ENCODE data around the gene LBHD1. TPM values are rescaled to one million over a fixed set of nuclear protein-coding genes. Genes with fewer than 3 reads are reported as not detected.
A peak's percentile ranks its signal among the peaks of the same experiment; 100 is the strongest.
"Not testable (repeated sequence)": the region's sequence is repeated elsewhere in the genome, so short reads cannot be mapped to it uniquely, and the experiment has no call there.

The LBHD1 gene
- total RNA-seq, 1 donor from 2014 or later = 1.0 TPM

GRCh38 chr11:62665599-62666258, 6.3 kb downstream of the LBHD1 start:
- Histone ChIP-seq H3K4me3 (ENCODE audit: low read length in 3 of 3) (peak overlapping the region; percentile 95 to 98 (median 97)), H3K27me3 (ENCODE audit: control insufficient read depth in 3 of 3, insufficient read depth in 3 of 3, low read length in 3 of 3) (no peaks in the 10 kb centered on the region), H3K36me3 (ENCODE audit: control insufficient read depth in 3 of 3, insufficient read depth in 3 of 3, low read length in 3 of 3) (peaks cover 15 to 18% (median 16%) of the 10 kb centered on the region in 3 donors), H3K9ac (ENCODE audit: low read depth in 1 of 3, low read length in 3 of 3) (peak overlapping the region; percentile 88 to 93 (median 91)), H3K4me1 (ENCODE audit: control insufficient read depth in 3 of 3, insufficient read depth in 3 of 3, low read length in 3 of 3) (peaks cover 28 to 44% (median 40%) of the 10 kb centered on the region in 3 donors), H3K9me3 (ENCODE audit: control insufficient read depth in 3 of 3, low read length in 3 of 3) (no peaks in the 10 kb centered on the region), H3K27ac (ENCODE audit: low read depth, low read length) (peak overlapping the region; percentile 90)

- Histone ChIP-seq H3K9me3 (ENCODE audit: control insufficient read depth in 3 of 3, low read length in 3 of 3) (no peaks in the 10 kb centered on the region), H3K9ac (ENCODE audit: low read depth in 1 of 3, low read length in 3 of 3) (peak within 1 kb of the TSS; percentile 91 to 94 (median 93)), H3K27ac (ENCODE audit: low read depth, low read length) (peak within 1 kb of the TSS; percentile 90), H3K36me3 (ENCODE audit: control insufficient read depth in 3 of 3, insufficient read depth in 3 of 3, low read length in 3 of 3) (peaks cover 15 to 18% (median 16%) of the 10 kb centered on the region in 3 donors), H3K4me1 (ENCODE audit: control insufficient read depth in 3 of 3, insufficient read depth in 3 of 3, low read length in 3 of 3) (peaks cover 24 to 40% (median 36%) of the 10 kb centered on the region in 3 donors), H3K27me3 (ENCODE audit: control insufficient read depth in 3 of 3, insufficient read depth in 3 of 3, low read length in 3 of 3) (no peaks in the 10 kb centered on the region), H3K4me3 (ENCODE audit: low read length in 3 of 3) (peak within 1 kb of the TSS; percentile 95 to 98 (median 97))
These were observed 6.9 kb downstream of the LBHD1 start, which contains the start of the genes C11orf98 and CSKMT for GRCh38 chr11:62665075-62665598. TSS of gene C11orf98 (minus strand) at chr11:62665210. CDS start at chr11:62665169, 41 bp downstream. TSS of gene CSKMT (plus strand) at chr11:62665312. CDS start at chr11:62665880, 568 bp downstream.

- no peaks in the 10 kb centered on the region for H3K9me3 ChIP-seq (ENCODE audit: control insufficient read depth in 3 of 3, low read length in 3 of 3)
- H3K27me3 ChIP-seq (ENCODE audit: control insufficient read depth in 3 of 3, insufficient read depth in 3 of 3, low read length in 3 of 3) = no peaks in the 10 kb centered on the region
- H3K36me3 ChIP-seq (ENCODE audit: control insufficient read depth in 3 of 3, insufficient read depth in 3 of 3, low read length in 3 of 3) = peaks cover 15 to 18% (median 16%) of the 10 kb centered on the region in 3 donors
- H3K27ac ChIP-seq (ENCODE audit: low read depth, low read length) = peak overlapping the region; percentile 90
- peaks cover 18 to 34% (median 30%) of the 10 kb centered on the region in 3 donors for H3K4me1 ChIP-seq (ENCODE audit: control insufficient read depth in 3 of 3, insufficient read depth in 3 of 3, low read length in 3 of 3)
- peak overlapping the region; percentile 95 to 98 (median 97) for H3K4me3 ChIP-seq (ENCODE audit: low read length in 3 of 3)
- peak overlapping the region; percentile 91 to 94 (median 93) for H3K9ac ChIP-seq (ENCODE audit: low read depth in 1 of 3, low read length in 3 of 3)
These were observed 7.5 kb downstream of the LBHD1 start for GRCh38 chr11:62664405-62665074.

GRCh38 chr11:62656796-62657429, 15.2 kb downstream of the LBHD1 start:
- H3K36me3 ChIP-seq (ENCODE audit: control insufficient read depth in 3 of 3, insufficient read depth in 3 of 3, low read length in 3 of 3) = no peaks in the 10 kb centered on the region
- peaks cover 7 to 14% (median 9%) of the 10 kb centered on the region in 3 donors for H3K4me1 ChIP-seq (ENCODE audit: control insufficient read depth in 3 of 3, insufficient read depth in 3 of 3, low read length in 3 of 3)
- no peak overlapping the region for H3K27ac ChIP-seq (ENCODE audit: low read depth, low read length)
- no peak overlapping the region for H3K9ac ChIP-seq (ENCODE audit: low read depth in 1 of 3, low read length in 3 of 3)
- H3K9me3 ChIP-seq (ENCODE audit: control insufficient read depth in 3 of 3, low read length in 3 of 3) = no peaks in the 10 kb centered on the region
- H3K4me3 ChIP-seq (ENCODE audit: low read length in 3 of 3) = no peak overlapping the region
- H3K27me3 ChIP-seq (ENCODE audit: control insufficient read depth in 3 of 3, insufficient read depth in 3 of 3, low read length in 3 of 3) = no peaks in the 10 kb centered on the region

- no peaks in the 10 kb centered on the region for H3K9me3 ChIP-seq (ENCODE audit: control insufficient read depth in 3 of 3, low read length in 3 of 3)
- no peak overlapping the region for H3K9ac ChIP-seq (ENCODE audit: low read depth in 1 of 3, low read length in 3 of 3)
- no peaks in the 10 kb centered on the region for H3K27me3 ChIP-seq (ENCODE audit: control insufficient read depth in 3 of 3, insufficient read depth in 3 of 3, low read length in 3 of 3)
- peaks cover 4 to 6% (median 5%) of the 10 kb centered on the region in 3 donors for H3K36me3 ChIP-seq (ENCODE audit: control insufficient read depth in 3 of 3, insufficient read depth in 3 of 3, low read length in 3 of 3)
- no peak overlapping the region for H3K4me3 ChIP-seq (ENCODE audit: low read length in 3 of 3)
- H3K4me1 ChIP-seq (ENCODE audit: control insufficient read depth in 3 of 3, insufficient read depth in 3 of 3, low read length in 3 of 3) = peaks cover 11 to 18% (median 12%) of the 10 kb centered on the region in 3 donors
- H3K27ac ChIP-seq (ENCODE audit: low read depth, low read length) = no peak overlapping the region
These were observed 17.8 kb downstream of the LBHD1 start for GRCh38 chr11:62654297-62654696.

GRCh38 chr11:62652161-62653006, 19.7 kb downstream of the LBHD1 start:
- Histone ChIP-seq H3K4me1 (ENCODE audit: control insufficient read depth in 3 of 3, insufficient read depth in 3 of 3, low read length in 3 of 3) (peaks cover 12 to 23% (median 20%) of the 10 kb centered on the region in 3 donors), H3K9me3 (ENCODE audit: control insufficient read depth in 3 of 3, low read length in 3 of 3) (no peaks in the 10 kb centered on the region), H3K36me3 (ENCODE audit: control insufficient read depth in 3 of 3, insufficient read depth in 3 of 3, low read length in 3 of 3) (peaks cover 22% of the 10 kb centered on the region in 3 donors), H3K4me3 (ENCODE audit: low read length in 3 of 3) (peak overlapping the region; percentile 85 to 93 (median 91)), H3K9ac (ENCODE audit: low read depth in 1 of 3, low read length in 3 of 3) (peak overlapping the region; percentile 97 to 99 (median 98)), H3K27ac (ENCODE audit: low read depth, low read length) (peak overlapping the region; percentile 91), H3K27me3 (ENCODE audit: control insufficient read depth in 3 of 3, insufficient read depth in 3 of 3, low read length in 3 of 3) (no peaks in the 10 kb centered on the region)

- H3K9me3 ChIP-seq (ENCODE audit: control insufficient read depth in 3 of 3, low read length in 3 of 3); H3K27me3 ChIP-seq (ENCODE audit: control insufficient read depth in 3 of 3, insufficient read depth in 3 of 3, low read length in 3 of 3); H3K9ac ChIP-seq (ENCODE audit: low read depth in 1 of 3, low read length in 3 of 3); H3K27ac ChIP-seq (ENCODE audit: low read depth, low read length); H3K4me3 ChIP-seq (ENCODE audit: low read length in 3 of 3): not testable (repeated sequence)
- peaks cover 22% of the 10 kb centered on the region in 3 donors for H3K36me3 ChIP-seq (ENCODE audit: control insufficient read depth in 3 of 3, insufficient read depth in 3 of 3, low read length in 3 of 3)
- H3K4me1 ChIP-seq (ENCODE audit: control insufficient read depth in 3 of 3, insufficient read depth in 3 of 3, low read length in 3 of 3) = peaks cover 25 to 36% (median 35%) of the 10 kb centered on the region in 3 donors
These were observed 21.8 kb downstream of the LBHD1 start for GRCh38 chr11:62650283-62650682.

GRCh38 chr11:62649486-62649885, 22.6 kb downstream of the LBHD1 start:
- no peaks in the 10 kb centered on the region for H3K9me3 ChIP-seq (ENCODE audit: control insufficient read depth in 3 of 3, low read length in 3 of 3)
- no peak overlapping the region for H3K9ac ChIP-seq (ENCODE audit: low read depth in 1 of 3, low read length in 3 of 3)
- H3K27ac ChIP-seq (ENCODE audit: low read depth, low read length) = no peak overlapping the region
- peaks cover 30 to 42% (median 41%) of the 10 kb centered on the region in 3 donors for H3K4me1 ChIP-seq (ENCODE audit: control insufficient read depth in 3 of 3, insufficient read depth in 3 of 3, low read length in 3 of 3)
- peaks cover 22 to 28% (median 22%) of the 10 kb centered on the region in 3 donors for H3K36me3 ChIP-seq (ENCODE audit: control insufficient read depth in 3 of 3, insufficient read depth in 3 of 3, low read length in 3 of 3)
- no peaks in the 10 kb centered on the region for H3K27me3 ChIP-seq (ENCODE audit: control insufficient read depth in 3 of 3, insufficient read depth in 3 of 3, low read length in 3 of 3)
- no peak overlapping the region for H3K4me3 ChIP-seq (ENCODE audit: low read length in 3 of 3)

- Histone ChIP-seq H3K4me1 (ENCODE audit: control insufficient read depth in 3 of 3, insufficient read depth in 3 of 3, low read length in 3 of 3) (peaks cover 34 to 44% (median 42%) of the 10 kb centered on the region in 3 donors), H3K9ac (ENCODE audit: low read depth in 1 of 3, low read length in 3 of 3) (no peak overlapping the region), H3K27ac (ENCODE audit: low read depth, low read length) (no peak overlapping the region)
These were observed 23.1 kb downstream of the LBHD1 start for GRCh38 chr11:62648967-62649364.

More at GRCh38 chr11:62648967-62649364, 23.1 kb downstream of the LBHD1 start:
- no peaks in the 10 kb centered on the region for H3K27me3 ChIP-seq (ENCODE audit: control insufficient read depth in 3 of 3, insufficient read depth in 3 of 3, low read length in 3 of 3)
- H3K9me3 ChIP-seq (ENCODE audit: control insufficient read depth in 3 of 3, low read length in 3 of 3) = no peaks in the 10 kb centered on the region
- no peak overlapping the region for H3K4me3 ChIP-seq (ENCODE audit: low read length in 3 of 3)
- H3K36me3 ChIP-seq (ENCODE audit: control insufficient read depth in 3 of 3, insufficient read depth in 3 of 3, low read length in 3 of 3) = peaks cover 25 to 33% (median 26%) of the 10 kb centered on the region in 3 donors
